HL-60 (cell line): ENCODE measurements around the gene AGTR1.

Experiments used
- DNase-seq, 2 experiments: peaks; one replicate each; pipeline ENCODE4 v3.0.0-alpha.2; 2010 to 2020; ENCODE audit warnings: low read depth in 1 of 2, low spot score in 1 of 2
- H3K27ac ChIP-seq: fragments of 250-450 bp; sonication (Bioruptor Pico); replicated peaks from 2 replicates; pipeline ENCODE4 v1.5.1; 2020; ENCODE audit warnings: mild to moderate bottlenecking, moderate library complexity
- H3K27me3 ChIP-seq: fragments of 250-450 bp; sonication (Bioruptor Pico); 2 replicates; pipeline ENCODE4 v1.5.1; 2021; ENCODE audit warnings: mild to moderate bottlenecking, moderate library complexity; ENCODE audit not compliant: insufficient read depth, poor library complexity, severe bottlenecking
- H3K4me3 ChIP-seq: replicated peaks from 2 replicates; pipeline ENCODE4 v1.5.1; 2011; ENCODE audit warnings: mild to moderate bottlenecking, control low read depth, low read length; ENCODE audit not compliant: insufficient read depth
- GABPA ChIP-seq: IDR thresholded peaks from 2 replicates; pipeline ENCODE4 v1.6.1; 2012; ENCODE audit warnings: low read depth
- POLR2AphosphoS5 ChIP-seq: IDR thresholded peaks from 2 replicates; pipeline ENCODE4 v1.6.1; 2012; ENCODE audit warnings: low read depth
- SPI1 ChIP-seq: IDR thresholded peaks from 2 replicates; pipeline ENCODE4 v1.6.1; 2012; ENCODE audit warnings: low read depth, mild to moderate bottlenecking, borderline replicate concordance
- TF ChIP-seq, protein P1 (sequence below): IDR thresholded peaks from 2 replicates; pipeline ENCODE4 v1.6.1; 2012; ENCODE audit warnings: low read depth; ENCODE audit not compliant: insufficient replicate concordance
- TF ChIP-seq, protein P2 (sequence below): IDR thresholded peaks from one replicate; pipeline ENCODE4 v1.5.1; 2011; ENCODE audit warnings: low read length, control low read depth, inconsistent platforms; ENCODE audit not compliant: insufficient read depth

The AGTR1 gene

DNA sequence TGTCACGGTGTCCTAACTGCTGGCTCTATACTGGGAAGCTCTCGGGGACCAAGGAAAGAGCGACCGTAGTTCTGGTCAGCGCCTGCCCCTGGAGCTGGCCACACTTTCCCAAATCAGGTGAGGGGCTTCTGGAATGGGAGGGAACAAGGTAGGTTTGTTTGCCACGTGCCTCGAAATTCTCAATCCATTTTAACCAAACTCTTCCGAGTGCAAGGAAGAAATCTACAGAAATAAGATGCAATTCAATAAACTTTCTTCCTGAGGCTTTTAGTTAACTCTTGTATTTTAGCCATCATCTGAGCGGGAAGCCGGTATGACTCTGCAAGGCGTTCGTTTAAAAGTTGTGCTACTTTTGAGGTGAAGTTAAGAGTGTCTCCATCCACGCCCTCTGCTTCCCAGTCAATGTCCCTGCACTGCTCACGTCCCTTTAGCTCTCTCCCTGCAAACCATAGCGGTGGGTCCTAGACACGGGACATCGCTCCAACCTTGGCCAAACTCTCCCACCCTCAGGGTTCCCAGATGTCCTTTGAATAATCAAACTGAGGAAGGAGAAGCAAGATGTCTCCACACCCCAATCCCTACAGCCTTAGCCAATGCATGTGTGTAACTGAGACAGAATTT is 597 bp downstream of the AGTR1 start:
- Histone ChIP-seq H3K27me3 (peaks cover 34% of the 10 kb centered on the region), H3K27ac (no peak overlapping the region), H3K4me3 (no peak overlapping the region)
- no peak for DNase-seq
- no peak for TF ChIP-seq GABPA
- TF ChIP-seq, protein P1, sequence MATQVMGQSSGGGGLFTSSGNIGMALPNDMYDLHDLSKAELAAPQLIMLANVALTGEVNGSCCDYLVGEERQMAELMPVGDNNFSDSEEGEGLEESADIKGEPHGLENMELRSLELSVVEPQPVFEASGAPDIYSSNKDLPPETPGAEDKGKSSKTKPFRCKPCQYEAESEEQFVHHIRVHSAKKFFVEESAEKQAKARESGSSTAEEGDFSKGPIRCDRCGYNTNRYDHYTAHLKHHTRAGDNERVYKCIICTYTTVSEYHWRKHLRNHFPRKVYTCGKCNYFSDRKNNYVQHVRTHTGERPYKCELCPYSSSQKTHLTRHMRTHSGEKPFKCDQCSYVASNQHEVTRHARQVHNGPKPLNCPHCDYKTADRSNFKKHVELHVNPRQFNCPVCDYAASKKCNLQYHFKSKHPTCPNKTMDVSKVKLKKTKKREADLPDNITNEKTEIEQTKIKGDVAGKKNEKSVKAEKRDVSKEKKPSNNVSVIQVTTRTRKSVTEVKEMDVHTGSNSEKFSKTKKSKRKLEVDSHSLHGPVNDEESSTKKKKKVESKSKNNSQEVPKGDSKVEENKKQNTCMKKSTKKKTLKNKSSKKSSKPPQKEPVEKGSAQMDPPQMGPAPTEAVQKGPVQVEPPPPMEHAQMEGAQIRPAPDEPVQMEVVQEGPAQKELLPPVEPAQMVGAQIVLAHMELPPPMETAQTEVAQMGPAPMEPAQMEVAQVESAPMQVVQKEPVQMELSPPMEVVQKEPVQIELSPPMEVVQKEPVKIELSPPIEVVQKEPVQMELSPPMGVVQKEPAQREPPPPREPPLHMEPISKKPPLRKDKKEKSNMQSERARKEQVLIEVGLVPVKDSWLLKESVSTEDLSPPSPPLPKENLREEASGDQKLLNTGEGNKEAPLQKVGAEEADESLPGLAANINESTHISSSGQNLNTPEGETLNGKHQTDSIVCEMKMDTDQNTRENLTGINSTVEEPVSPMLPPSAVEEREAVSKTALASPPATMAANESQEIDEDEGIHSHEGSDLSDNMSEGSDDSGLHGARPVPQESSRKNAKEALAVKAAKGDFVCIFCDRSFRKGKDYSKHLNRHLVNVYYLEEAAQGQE, result no peak
- TF ChIP-seq SPI1, result no peak
- TF ChIP-seq POLR2AphosphoS5, result no peak
- TF ChIP-seq, protein P2, sequence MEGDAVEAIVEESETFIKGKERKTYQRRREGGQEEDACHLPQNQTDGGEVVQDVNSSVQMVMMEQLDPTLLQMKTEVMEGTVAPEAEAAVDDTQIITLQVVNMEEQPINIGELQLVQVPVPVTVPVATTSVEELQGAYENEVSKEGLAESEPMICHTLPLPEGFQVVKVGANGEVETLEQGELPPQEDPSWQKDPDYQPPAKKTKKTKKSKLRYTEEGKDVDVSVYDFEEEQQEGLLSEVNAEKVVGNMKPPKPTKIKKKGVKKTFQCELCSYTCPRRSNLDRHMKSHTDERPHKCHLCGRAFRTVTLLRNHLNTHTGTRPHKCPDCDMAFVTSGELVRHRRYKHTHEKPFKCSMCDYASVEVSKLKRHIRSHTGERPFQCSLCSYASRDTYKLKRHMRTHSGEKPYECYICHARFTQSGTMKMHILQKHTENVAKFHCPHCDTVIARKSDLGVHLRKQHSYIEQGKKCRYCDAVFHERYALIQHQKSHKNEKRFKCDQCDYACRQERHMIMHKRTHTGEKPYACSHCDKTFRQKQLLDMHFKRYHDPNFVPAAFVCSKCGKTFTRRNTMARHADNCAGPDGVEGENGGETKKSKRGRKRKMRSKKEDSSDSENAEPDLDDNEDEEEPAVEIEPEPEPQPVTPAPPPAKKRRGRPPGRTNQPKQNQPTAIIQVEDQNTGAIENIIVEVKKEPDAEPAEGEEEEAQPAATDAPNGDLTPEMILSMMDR, result no peak

DNA sequence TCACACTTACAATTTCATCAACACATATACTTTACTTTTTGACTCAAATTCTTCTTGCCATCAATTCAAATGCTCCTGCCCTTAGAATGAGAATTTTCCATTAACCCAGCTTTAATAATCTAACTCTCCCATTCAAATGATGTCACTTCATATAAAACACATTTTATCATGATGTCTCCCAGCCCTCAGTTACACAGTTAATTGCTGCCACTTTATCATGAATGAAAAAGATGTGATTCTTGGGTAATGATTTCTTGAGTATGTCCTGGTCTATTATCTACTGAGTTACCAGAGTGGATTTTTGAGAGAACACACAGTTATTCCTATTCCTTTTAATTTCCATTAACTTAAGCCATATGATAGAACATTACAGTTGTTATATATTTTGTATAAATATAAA is 7.6 kb downstream of the AGTR1 start:
- TF ChIP-seq GABPA (no peak), POLR2AphosphoS5 (no peak), SPI1 (no peak)
- TF ChIP-seq, protein P2, result no peak
- TF ChIP-seq, protein P1, result no peak
- DNase-seq, result no peak
- Histone ChIP-seq H3K4me3 (no peak overlapping the region), H3K27me3 (peaks cover 22% of the 10 kb centered on the region), H3K27ac (no peak overlapping the region)

DNA sequence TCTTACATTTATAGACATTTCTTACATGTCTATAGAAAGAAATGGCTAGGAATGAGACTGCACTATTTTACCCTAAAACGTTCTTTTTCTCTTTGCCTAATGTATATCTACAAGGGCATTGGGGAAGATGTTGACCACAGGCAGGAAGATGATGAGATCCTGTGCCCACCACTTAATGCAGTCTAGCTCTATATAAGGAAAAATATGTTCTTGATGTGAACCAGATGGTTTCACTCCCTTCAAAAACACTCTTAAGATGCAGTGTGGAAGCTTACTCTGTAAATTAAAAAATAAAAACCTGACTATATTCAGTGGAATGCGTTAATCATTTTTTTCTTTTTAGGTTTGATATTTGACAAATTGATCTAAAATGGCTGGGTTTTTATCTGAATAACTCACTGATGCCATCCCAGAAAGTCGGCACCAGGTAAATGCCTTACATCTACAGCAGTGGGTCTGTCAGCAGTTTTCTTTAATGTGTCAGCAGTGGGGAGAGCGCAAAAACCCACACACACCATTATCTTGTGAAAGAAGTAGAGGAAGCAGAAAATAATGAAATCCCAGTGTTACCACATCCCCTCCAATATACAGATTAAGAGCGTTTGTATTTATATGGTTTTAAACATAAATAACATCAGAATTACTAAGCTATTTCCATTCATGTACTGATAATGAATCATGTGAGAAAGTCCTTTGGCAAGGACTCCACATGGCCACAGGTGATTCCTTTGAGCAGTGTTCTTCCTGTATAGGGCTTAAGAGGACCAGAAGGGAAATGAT is 10.1 kb downstream of the AGTR1 start:
- H3K4me3 ChIP-seq, result no peak overlapping the region
- TF ChIP-seq SPI1, result no peak
- TF ChIP-seq GABPA, result no peak
- TF ChIP-seq POLR2AphosphoS5, result no peak
- TF ChIP-seq, protein P2, result no peak
- TF ChIP-seq, protein P1, result no peak
- DNase-seq, result no peak
- H3K27ac ChIP-seq, result no peak overlapping the region
- peaks cover 15% of the 10 kb centered on the region for H3K27me3 ChIP-seq
